ENCODE data around the gene RGL2. TPM values are rescaled to one million over a fixed set of nuclear protein-coding genes. Genes with fewer than 3 reads are reported as not detected.
"Not testable (repeated sequence)": the region's sequence is repeated elsewhere in the genome, so short reads cannot be mapped to it uniquely, and the experiment has no call there.

RGL2 gene
- total and polyA plus RNA-seq, 10 of the 15 experiments (the other 5 are each of a cell fraction or from before 2014, with no cell fraction given): 0.84 to 21.2 (median 6.8) TPM

DNA sequence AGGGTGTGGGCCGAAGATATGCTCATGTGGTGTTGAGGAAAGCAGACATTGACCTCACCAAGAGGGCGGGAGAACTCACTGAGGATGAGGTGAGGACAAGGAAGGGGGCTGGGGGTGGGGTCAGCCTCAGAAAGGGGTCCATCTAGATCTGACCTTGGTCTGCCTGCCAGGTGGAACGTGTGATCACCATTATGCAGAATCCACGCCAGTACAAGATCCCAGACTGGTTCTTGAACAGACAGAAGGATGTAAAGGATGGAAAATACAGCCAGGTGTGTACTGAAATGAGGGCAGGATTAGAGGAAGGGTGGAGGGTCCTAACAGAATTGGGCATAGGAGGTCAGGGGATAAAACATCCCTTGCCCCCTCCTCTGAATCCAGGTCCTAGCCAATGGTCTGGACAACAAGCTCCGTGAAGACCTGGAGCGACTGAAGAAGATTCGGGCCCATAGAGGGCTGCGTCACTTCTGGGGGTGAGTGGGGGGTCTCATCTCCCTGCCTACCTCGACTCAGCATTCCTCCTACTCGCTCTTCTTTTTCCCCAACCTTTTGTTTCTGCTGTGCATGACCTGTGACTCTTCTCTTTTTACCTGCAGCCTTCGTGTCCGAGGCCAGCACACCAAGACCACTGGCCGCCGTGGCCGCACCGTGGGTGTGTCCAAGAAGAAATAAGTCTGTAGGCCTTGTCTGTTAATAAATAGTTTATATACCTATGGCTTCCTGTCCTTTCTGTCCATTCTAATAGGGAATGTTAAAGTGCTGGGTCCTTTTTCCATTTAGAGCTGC, 22.8 kb downstream of the RGL2 start:
- H3K4me3 ChIP-seq: peak overlapping the region; percentile 87
- H2AFZ ChIP-seq (ENCODE audit: control insufficient read depth, low read depth, low read length); H4K20me1 ChIP-seq (ENCODE audit: control insufficient read depth, insufficient read depth); FAIRE-seq; DNase-seq (ENCODE audit: low read depth, low spot score); BruUV-seq (replicated peaks); H3K9me3 ChIP-seq (replicated peaks; ENCODE audit: control insufficient read depth, insufficient read depth, low read length); ATAC-seq; H3K27me3 ChIP-seq (replicated peaks in 1 of 2; ENCODE audit: control insufficient read depth in 2 of 2, insufficient read depth in 2 of 2, low read length in 1 of 2); in situ Hi-C loops (cut with MboI): not testable (repeated sequence)
- ChIA-PET CTCF (interaction anchor here (0.9 to 3.9 kb wide), 7 partner anchors 12 to 149 kb away, joined by 3 to 30 read pairs (median 7); partner anchors contain the start of genes PFDN6, RGL2, WDR46 and ZBTB22), RAD21 (ENCODE audit: unreplicated experiment) (interaction anchor here (1.3 kb wide), 1 partner anchor 119 kb away, joined by 3 read pairs; no protein-coding TSS in a partner anchor), SMC1A (ENCODE audit: uncharacterized antibody, unreplicated experiment) (interaction anchor here (1.3 to 3.6 kb wide), 3 partner anchors 8 to 35 kb away, joined by 4 to 25 read pairs (median 5); partner anchors contain the start of genes PFDN6 and WDR46), POLR2A (interaction anchor here (0.5 to 3.9 kb wide), 5 partner anchors 13 to 151 kb away, joined by 5 to 38 read pairs (median 10); partner anchors contain the start of genes PFDN6 and WDR46)
- H3K4me2 ChIP-seq (ENCODE audit: control insufficient read depth, insufficient read depth): peak overlapping the region; percentile 83
- H3K9ac ChIP-seq (ENCODE audit: control insufficient read depth, insufficient read depth, low read length): peak overlapping the region; percentile 88
- intact Hi-C loops (cut with micrococcal nuclease; ENCODE audit: unreplicated experiment): loop anchor here (2.0 to 5.0 kb wide), 2 partner anchors 69 to 116 kb away; partner anchors contain the start of gene KIFC1
- H3K27ac ChIP-seq (ENCODE audit: control insufficient read depth, insufficient read depth): peak overlapping the region; percentile 86
- WGBS (ENCODE audit: insufficient coverage, insufficient replicate concordance, low lambda C conversion rate, missing lambda C conversion rate): 17% methylated on average over 16 of the region's 16 CpGs
- peaks cover 22 to 25% of the 10 kb centered on the region in 2 experiments for H3K36me3 ChIP-seq (ENCODE audit: control insufficient read depth in 2 of 2, insufficient read depth in 2 of 2, low read length in 1 of 2)
- peaks cover 22% of the 10 kb centered on the region for H3K4me1 ChIP-seq (ENCODE audit: control insufficient read depth, insufficient read depth, low read length)
- peaks cover 62% of the 10 kb centered on the region for H3K79me2 ChIP-seq (ENCODE audit: control insufficient read depth, insufficient read depth, low read length)

GRCh38 chr6:33273924-33274902, 24.5 kb downstream of the RGL2 start:
- in situ Hi-C loops (cut with MboI) (no loop called here), intact Hi-C loops (cut with micrococcal nuclease; ENCODE audit: unreplicated experiment) (no loop called here)
- H3K36me3 ChIP-seq (ENCODE audit: control insufficient read depth in 2 of 2, insufficient read depth in 2 of 2, low read length in 1 of 2): peaks cover 17 to 19% of the 10 kb centered on the region in 2 experiments
- no peak for FAIRE-seq
- H3K4me1 ChIP-seq (ENCODE audit: control insufficient read depth, insufficient read depth, low read length): peaks cover 22% of the 10 kb centered on the region
- peaks cover 70% of the 10 kb centered on the region for H3K79me2 ChIP-seq (ENCODE audit: control insufficient read depth, insufficient read depth, low read length)
- ChIA-PET RAD21 (ENCODE audit: unreplicated experiment) (no interaction called here), POLR2A (no interaction called here), CTCF (interaction anchor here (0.6 to 1.1 kb wide), 2 partner anchors 70 to 152 kb away, joined by 3 to 4 read pairs; no protein-coding TSS in a partner anchor), SMC1A (ENCODE audit: uncharacterized antibody, unreplicated experiment) (interaction anchor here (0.6 kb wide), 1 partner anchor 101 kb away, joined by 3 read pairs; no protein-coding TSS in a partner anchor)
- H3K27ac ChIP-seq (ENCODE audit: control insufficient read depth, insufficient read depth): peak overlapping the region; percentile 97
- no peak for ATAC-seq
- WGBS (ENCODE audit: insufficient coverage, insufficient replicate concordance, low lambda C conversion rate, missing lambda C conversion rate): under 1% methylated on average over 14 of the region's 14 CpGs
- no peak overlapping the region for H2AFZ ChIP-seq (ENCODE audit: control insufficient read depth, low read depth, low read length)
- TF ChIP-seq EZH2 (IDR thresholded peaks at IDR 0.05; ENCODE audit: borderline replicate concordance, control insufficient read depth, low read depth, low read length) (no peak), POLR2A (IDR thresholded peaks at IDR 0.05; ENCODE audit: low read depth, low read length) (peak; percentile 51), POLR2AphosphoS5 (IDR thresholded peaks at IDR 0.05; ENCODE audit: low read length) (peak; percentile 76), SPI1 (IDR thresholded peaks at IDR 0.05; ENCODE audit: borderline replicate concordance, insufficient read depth, low read depth, low read length) (0 out of 2 replicates have a peak, but pooled peaks have one; percentile 5)
- H3K9me3 ChIP-seq (replicated peaks; ENCODE audit: control insufficient read depth, insufficient read depth, low read length): no peaks in the 10 kb centered on the region
- peak overlapping the region; percentile 83 for H3K4me2 ChIP-seq (ENCODE audit: control insufficient read depth, insufficient read depth)
- DNase-seq (ENCODE audit: low read depth, low spot score): no peak
- peak overlapping the region; percentile 88 for H3K9ac ChIP-seq (ENCODE audit: control insufficient read depth, insufficient read depth, low read length)
- H4K20me1 ChIP-seq (ENCODE audit: control insufficient read depth, insufficient read depth): peaks cover 6% of the 10 kb centered on the region
- no TSS peak for BruUV-seq (replicated peaks)
- H3K4me3 ChIP-seq: peak overlapping the region; percentile 87
- H3K27me3 ChIP-seq (replicated peaks in 1 of 2; ENCODE audit: control insufficient read depth in 2 of 2, insufficient read depth in 2 of 2, low read length in 1 of 2): no peaks in the 10 kb centered on the region
